Stimulated activated CD4-positive, alpha-beta T cell treated with anti-CD3 and anti-CD28 coated beads, Interleukin-12 subunit alpha, Interleukin-12 subunit beta, amount 100 ng/mL, for 24 hours (primary cell): ENCODE measurements around the gene HELZ2.

Source experiments
- DNase-seq, 2 experiments: peaks; one replicate each; pipeline ENCODE4 v3.0.0-alpha.2; 2020; ENCODE audit warnings: low read depth in 2 of 2

The HELZ2 gene

DNA sequence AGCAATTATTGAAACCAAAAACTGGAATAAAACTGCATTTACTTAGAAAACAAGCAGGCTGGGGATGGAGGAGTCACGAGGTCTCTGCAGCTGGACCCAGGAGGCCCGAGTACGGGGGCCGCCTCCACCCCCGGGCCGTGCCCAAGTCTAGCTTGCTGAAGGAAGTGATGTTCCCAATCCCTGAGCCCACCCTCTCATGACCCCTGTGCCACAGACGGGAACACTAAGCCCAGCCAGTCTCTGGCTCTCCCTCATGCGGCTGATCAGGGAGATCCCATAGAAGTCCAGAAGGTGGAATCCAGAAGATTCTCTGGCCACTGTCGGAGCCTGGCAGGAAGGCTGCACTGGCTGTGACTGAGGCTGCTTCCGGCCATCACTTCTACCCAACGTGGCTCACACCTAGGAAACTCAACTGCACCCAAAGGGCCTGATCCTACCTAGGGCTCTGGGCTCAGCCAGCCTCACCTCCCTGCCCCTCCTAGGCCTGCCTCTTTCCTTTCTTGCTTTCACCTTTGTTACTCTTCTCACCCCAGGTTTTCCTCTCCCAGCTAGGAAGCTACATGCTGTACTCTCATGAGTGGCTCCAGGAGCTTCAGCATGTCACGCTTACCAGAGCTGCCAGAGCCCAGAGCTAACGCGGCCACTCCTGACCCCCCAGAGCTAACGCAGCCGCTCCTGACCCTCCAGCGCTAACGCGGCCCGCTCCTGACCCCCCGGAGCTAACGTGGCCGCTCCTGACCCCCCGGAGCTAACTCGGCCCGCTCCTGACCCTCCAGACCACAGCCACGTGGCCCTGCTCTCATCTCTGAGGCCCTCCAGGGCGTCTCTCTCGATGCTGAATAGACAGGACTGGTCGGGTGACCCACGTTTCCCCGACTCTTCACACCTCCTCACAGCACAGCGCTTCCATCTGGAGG, 24.7 kb upstream of the HELZ2 start:
- DNase-seq, result no peak

- no peak for DNase-seq
Observed at GRCh38 chr20:63597651-63598478, 23.8 kb upstream of the HELZ2 start.

GRCh38 chr20:63596423-63596822, 22.4 kb upstream of the HELZ2 start:
- DNase-seq, result no peak

DNA sequence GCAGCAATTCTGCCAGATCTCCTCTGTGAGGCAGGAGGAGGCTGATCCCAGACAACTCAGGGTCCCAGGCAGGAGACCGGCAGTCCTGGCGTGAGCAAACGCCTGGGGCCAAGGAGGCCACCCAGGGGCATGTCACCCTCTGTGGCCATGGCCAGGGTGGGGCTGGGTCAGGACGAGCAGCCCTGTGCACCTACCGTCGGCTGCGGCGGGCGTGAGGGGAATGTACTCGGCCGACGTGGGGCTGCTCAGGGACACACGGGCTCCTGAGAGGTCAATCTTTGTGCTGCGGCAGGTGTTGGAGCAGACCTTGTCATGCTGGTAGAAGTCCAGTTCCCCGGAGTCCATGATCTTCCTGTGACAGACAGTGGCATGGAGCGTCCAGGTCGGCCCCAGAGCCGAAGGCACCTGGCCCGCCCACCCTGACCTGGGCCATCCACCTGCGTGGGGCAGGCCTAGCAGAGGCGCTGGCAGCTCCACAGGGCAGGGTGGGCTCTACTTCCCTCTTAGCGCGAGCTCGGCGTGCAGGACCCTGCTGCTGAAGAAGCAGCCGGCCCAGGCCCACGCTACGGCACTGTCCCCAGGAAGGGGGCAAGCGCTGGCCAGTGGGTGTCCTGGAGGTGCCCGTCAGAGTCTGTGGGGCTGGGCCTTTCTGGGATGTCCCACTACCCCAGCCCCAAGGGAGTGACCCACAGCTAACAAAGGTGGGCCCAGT, 21.5 kb upstream of the HELZ2 start:
- DNase-seq, result no peak

- DNase-seq, result no peak
Observed at GRCh38 chr20:63594043-63594561, 20.1 kb upstream of the HELZ2 start.

DNA sequence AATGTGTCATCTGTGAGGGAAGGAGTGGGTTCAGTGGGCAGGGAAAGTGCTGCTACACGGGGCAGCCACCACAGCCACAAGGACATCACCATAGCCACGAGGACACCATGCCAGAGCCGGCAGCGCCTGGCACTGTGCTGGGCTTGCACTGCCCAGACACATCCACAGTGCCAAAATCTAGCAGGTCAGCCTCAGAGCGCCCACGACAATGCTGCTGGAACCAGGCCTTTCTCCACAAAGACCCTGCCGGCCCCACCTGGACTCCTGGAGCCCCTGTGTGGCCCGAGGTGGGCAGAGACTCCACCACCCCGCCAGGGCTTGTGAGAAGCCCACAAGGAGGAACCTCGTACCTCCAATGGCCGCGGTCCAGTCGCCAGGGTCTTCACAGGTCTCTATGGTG, 18.6 kb upstream of the HELZ2 start:
- no peak for DNase-seq

GRCh38 chr20:63591786-63592355, 17.8 kb upstream of the HELZ2 start:
- DNase-seq, result no peak

DNA sequence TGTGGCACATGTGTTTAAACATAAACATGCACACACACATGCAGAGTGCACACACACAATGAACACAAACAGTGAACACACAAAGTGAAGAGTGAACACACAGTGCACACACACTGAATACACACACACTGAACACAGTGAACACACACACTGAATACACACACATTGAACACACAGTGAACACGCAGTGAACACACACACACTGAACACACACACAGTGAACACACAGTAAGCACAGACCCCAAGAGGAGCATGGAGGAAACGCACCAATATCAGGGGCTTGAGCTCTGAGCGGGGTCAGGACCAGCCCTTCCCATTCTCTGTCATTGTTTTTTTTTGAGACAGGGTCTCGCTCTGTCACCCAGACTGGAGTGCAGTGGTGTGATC, 17.1 kb upstream of the HELZ2 start:
- DNase-seq, result no peak

- no peak for DNase-seq
Observed at GRCh38 chr20:63590218-63591146, 16.4 kb upstream of the HELZ2 start.

DNA sequence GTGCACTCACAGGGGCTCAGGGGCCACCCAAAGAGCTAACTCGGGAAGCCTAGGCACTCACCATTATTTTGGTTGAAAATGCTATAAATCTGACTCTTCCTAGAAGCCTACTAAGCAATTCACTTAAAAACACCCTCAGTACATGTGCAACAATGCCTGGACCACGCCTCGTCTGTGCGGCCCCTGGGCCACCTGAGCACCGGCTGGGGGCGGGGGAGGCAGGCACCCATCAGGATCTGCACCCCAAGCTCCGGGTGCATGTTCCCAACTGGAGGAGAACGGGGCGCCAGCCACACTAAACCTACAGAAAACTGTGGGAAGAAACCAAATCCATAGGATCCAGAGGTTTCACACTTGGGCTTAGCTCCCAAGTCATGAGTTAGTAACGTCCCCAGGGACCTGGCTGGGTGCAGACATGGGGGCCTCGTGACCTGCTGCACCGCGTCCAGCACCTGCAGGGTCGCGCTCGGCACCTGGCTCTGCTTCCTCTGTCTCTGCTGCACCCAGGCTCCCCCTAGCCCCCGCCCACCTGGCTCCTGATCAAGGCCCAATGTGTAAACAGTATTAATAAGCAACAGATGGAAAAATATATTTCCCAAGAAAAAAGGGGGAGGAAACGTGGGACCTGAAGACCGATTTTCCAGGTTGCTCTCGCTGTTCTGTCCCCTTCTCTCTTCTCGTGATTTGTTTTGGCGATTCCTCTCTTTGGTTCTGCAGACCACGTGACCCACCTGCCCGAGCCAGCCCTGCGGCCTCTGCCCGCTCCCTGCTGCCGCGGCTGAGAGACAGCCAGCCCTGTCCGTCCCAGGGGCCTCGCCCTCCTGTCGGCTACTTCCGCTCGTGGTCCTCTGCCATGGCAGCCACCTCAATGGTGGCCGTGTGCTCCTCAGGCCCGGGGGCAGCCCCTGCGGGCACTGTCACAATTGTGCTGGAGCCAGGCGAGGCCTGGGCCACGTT, 15.5 kb upstream of the HELZ2 start:
- DNase-seq, result no peak

DNA sequence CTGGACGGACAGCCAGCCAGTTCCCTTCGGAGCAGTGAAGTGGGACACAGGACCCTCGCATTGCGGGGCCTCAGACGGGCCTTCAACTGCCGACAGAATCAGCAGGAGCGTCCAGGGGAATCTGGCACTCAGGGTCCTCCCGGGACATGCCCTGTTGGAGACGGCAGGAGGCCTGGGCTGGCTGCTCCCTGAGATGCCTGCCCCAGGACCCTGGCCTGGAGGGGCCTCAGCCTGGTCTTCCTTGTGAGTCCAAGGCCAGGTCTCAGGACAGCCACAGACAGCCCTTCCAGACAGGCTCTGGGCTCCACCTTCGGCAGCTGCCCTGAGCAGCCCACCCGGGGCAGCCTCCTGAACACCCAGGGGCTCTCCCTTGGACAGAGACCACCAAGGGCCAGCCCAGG, 14.6 kb upstream of the HELZ2 start:
- no peak for DNase-seq

GRCh38 chr20:63587776-63588591, 13.9 kb upstream of the HELZ2 start:
- DNase-seq, result no peak

- DNase-seq, result no peak
Observed at GRCh38 chr20:63587256-63587655, 13.2 kb upstream of the HELZ2 start.

DNA sequence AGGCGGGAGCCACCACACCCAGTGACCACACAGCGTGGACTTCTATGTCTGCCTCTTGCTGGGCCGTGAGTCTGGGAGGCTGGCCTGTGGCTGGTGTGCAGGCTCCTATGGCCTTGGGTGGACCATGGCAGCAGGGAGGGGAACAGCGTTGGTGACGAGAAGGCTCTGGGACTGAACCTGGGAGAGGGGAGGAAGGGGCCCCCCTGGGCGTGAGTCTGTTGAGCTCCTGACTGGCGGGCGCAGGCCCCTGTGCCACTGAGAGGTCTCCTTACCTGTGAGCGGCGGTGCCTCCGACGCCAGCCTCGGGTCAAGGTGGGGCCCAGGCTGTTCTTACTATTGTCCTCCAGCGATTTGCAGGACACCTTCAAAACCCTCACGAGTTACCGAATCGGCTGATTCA, 12.8 kb upstream of the HELZ2 start:
- no peak for DNase-seq

DNA sequence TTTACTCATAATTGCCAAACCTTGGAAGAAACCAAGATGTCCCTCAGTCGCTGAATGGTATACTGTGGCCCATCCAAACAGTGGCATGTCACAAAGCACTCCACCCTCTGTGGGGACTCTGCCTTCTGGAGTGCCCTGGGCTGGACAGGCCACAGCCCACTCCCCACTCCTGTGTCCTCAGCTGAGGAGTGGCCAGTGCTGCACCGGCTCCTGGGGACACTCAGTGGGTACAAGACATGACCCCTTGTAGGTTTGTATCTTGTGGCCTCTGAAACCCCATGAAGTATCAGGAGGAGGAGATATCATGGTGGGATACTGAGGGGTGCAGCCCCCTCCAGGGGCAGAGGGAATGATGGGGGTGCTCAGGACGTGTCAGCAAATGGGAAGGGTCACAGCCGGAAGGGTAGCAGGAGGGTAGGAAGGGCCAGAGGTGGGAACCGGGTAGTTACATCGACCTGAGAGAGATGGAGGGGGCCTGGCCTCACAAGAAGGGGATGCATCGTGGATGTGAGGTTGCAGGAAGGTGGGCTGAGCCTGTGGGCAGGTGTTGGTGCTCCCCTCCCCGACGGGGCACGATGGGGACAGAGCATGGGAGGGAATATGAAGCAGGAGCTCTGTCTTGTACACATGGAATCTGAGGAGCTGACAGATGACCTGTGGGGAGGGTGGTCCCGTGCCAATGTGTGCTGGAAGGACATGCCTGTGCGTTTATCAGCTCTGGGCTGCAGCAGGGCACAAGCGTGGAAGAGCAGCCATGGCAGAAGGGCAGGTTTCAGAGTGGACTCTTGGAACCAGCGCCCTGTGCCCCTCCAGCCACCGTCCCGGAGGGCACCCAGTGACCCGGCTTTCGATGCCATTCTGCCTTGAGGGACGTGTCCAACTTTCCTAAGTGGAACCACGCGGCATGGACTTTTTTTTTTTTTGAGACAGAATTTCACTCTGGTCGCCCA, 11.9 kb upstream of the HELZ2 start:
- no peak for DNase-seq

DNA sequence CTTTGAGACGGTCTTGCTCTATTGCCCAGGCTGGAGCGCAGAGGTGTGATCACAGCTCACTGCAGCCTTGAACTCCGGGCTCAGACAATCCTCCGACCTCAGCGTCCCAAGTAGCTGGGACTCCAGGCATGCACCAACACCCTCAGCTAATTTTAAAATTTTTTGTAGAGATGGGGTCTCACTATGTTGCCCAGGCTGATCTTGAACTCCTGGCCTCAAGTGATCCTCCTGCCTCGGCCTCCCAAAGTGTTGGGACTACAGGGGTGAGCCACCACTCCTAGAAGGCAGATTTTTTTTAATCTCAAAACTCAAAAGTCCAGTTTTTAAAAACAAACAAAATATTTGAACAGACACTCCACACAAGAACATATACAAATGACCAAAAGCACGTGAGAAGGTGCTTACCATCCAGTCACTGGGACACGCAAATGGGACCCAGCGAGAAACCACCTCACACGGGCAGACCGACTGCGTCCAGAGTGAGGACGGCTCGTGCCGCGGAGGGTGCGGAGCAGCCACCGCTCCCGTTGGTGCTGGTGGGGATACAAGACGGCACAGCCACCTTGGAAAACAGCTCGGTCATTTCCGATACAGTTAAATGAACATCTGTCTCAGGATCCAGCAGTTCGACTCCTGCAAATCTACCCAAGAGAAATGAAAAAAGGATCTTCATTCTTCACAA, 8.5 kb upstream of the HELZ2 start:
- no peak for DNase-seq
